ENCODE data around the gene SMIM20. TPM values are rescaled to one million over a fixed set of nuclear protein-coding genes. Genes with fewer than 3 reads are reported as not detected.

The SMIM20 gene
- total RNA-seq, 1 experiment from 2014 or later, result 20.1 TPM

- TF ChIP-seq, protein P1, sequence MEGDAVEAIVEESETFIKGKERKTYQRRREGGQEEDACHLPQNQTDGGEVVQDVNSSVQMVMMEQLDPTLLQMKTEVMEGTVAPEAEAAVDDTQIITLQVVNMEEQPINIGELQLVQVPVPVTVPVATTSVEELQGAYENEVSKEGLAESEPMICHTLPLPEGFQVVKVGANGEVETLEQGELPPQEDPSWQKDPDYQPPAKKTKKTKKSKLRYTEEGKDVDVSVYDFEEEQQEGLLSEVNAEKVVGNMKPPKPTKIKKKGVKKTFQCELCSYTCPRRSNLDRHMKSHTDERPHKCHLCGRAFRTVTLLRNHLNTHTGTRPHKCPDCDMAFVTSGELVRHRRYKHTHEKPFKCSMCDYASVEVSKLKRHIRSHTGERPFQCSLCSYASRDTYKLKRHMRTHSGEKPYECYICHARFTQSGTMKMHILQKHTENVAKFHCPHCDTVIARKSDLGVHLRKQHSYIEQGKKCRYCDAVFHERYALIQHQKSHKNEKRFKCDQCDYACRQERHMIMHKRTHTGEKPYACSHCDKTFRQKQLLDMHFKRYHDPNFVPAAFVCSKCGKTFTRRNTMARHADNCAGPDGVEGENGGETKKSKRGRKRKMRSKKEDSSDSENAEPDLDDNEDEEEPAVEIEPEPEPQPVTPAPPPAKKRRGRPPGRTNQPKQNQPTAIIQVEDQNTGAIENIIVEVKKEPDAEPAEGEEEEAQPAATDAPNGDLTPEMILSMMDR (IDR thresholded peaks at IDR 0.05; ENCODE audit: insufficient read depth in 1 of 2, low read depth in 1 of 2, low read length in 1 of 2, severe bottlenecking in 1 of 2, unreplicated experiment in 1 of 2), result no peak
- H3K27me3 Mint-ChIP-seq (ENCODE audit: insufficient read depth, unreplicated experiment), result no peaks in the 10 kb centered on the region
- intact Hi-C loops (cut with micrococcal nuclease; ENCODE audit: unreplicated experiment), result no loop called here
- POLR2A ChIA-PET, result no interaction called here
- no peaks in the 10 kb centered on the region for H3K9me3 Mint-ChIP-seq (ENCODE audit: unreplicated experiment)
- H3K27me3 ChIP-seq (replicated peaks; ENCODE audit: control insufficient read depth, insufficient read depth, low read length), result no peaks in the 10 kb centered on the region
- no TSS peak for BruUV-seq (replicated peaks)
- H3K36me3 ChIP-seq (ENCODE audit: control insufficient read depth, insufficient read depth, low read length), result no peaks in the 10 kb centered on the region
- no peaks in the 10 kb centered on the region for H3K4me1 ChIP-seq
- CTCF ChIA-PET, result no interaction called here
- H3K27ac Mint-ChIP-seq (ENCODE audit: unreplicated experiment), result no peak overlapping the region
- no peaks in the 10 kb centered on the region for H3K36me3 Mint-ChIP-seq (ENCODE audit: insufficient read depth, unreplicated experiment)
- H3K4me3 Mint-ChIP-seq (ENCODE audit: unreplicated experiment), result no peak overlapping the region
- H3K9me3 ChIP-seq, result no peaks in the 10 kb centered on the region
- no peak for DNase-seq
- H3K4me3 ChIP-seq (ENCODE audit: low read depth, low read length), result no peak overlapping the region
- no peaks in the 10 kb centered on the region for H3K4me1 Mint-ChIP-seq (ENCODE audit: low read depth, unreplicated experiment)
Measured at GRCh38 chr4:25930731-25931354, 16.8 kb downstream of the SMIM20 start.

DNA sequence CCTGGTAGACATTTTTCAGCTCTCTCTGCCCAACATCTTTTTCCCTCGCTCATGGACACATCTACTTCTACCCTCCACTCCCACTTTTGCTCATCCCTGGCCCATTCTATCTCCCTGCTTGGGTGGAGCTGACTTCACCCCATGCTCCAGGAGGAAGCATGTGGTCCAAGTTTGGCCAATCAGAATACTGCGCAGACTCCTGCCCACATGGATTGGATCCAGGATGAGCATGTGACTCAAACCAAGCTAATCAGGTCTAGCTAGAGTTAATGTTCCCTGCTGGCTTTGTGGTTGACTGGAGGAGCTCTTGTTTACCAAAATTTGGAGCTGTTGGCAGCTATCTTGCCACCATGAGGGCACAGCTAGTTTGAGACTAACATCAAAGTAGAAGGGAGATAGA, 22.7 kb downstream of the SMIM20 start:
- no peaks in the 10 kb centered on the region for H3K36me3 Mint-ChIP-seq (ENCODE audit: insufficient read depth, unreplicated experiment)
- 0 out of 2 replicates have a peak, but pooled peaks cover 5% of the 10 kb centered on the region for H3K4me1 ChIP-seq
- H3K4me3 ChIP-seq (ENCODE audit: low read depth, low read length), result no peak overlapping the region
- H3K9me3 ChIP-seq, result no peaks in the 10 kb centered on the region
- no peaks in the 10 kb centered on the region for H3K36me3 ChIP-seq (ENCODE audit: control insufficient read depth, insufficient read depth, low read length)
- peaks cover 7% of the 10 kb centered on the region for H3K4me1 Mint-ChIP-seq (ENCODE audit: low read depth, unreplicated experiment)
- H3K27ac Mint-ChIP-seq (ENCODE audit: unreplicated experiment), result no peak overlapping the region
- ChIA-PET POLR2A (no interaction called here), CTCF (no interaction called here)
- H3K27me3 ChIP-seq (replicated peaks; ENCODE audit: control insufficient read depth, insufficient read depth, low read length), result no peaks in the 10 kb centered on the region
- H3K9me3 Mint-ChIP-seq (ENCODE audit: unreplicated experiment), result no peaks in the 10 kb centered on the region
- H3K27me3 Mint-ChIP-seq (ENCODE audit: insufficient read depth, unreplicated experiment), result no peaks in the 10 kb centered on the region
- no peak for DNase-seq
- no TSS peak for BruUV-seq (replicated peaks)
- TF ChIP-seq, protein P1 (IDR thresholded peaks at IDR 0.05; ENCODE audit: insufficient read depth in 1 of 2, low read depth in 1 of 2, low read length in 1 of 2, severe bottlenecking in 1 of 2, unreplicated experiment in 1 of 2), result no peak
- no peak overlapping the region for H3K4me3 Mint-ChIP-seq (ENCODE audit: unreplicated experiment)
- intact Hi-C loops (cut with micrococcal nuclease; ENCODE audit: unreplicated experiment), result no loop called here

DNA sequence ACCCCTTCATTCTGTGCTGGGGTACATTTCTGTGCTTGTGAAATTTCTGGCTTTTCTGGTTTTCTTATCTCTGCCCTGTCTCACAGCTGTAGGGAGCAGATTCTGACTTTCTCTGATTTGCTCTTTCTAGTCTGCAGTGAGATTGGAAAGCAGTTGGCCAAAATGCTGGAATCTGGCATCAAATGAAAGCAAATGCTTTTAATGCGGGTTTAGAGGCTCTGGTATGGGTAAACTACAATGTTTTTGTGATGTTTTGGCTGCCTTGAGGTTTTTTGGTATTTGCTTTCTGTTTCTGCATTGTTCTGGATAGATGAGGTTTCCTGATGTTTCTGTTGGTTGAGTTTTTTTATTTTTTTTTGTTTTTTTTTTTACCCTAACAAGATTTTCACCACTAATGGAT, 23.8 kb downstream of the SMIM20 start:
- Mint-ChIP-seq H3K4me1 (ENCODE audit: low read depth, unreplicated experiment) (peaks cover 7% of the 10 kb centered on the region), H3K9me3 (ENCODE audit: unreplicated experiment) (no peaks in the 10 kb centered on the region), H3K36me3 (ENCODE audit: insufficient read depth, unreplicated experiment) (no peaks in the 10 kb centered on the region), H3K27me3 (ENCODE audit: insufficient read depth, unreplicated experiment) (no peaks in the 10 kb centered on the region), H3K4me3 (ENCODE audit: unreplicated experiment) (no peak overlapping the region), H3K27ac (ENCODE audit: unreplicated experiment) (no peak overlapping the region)
- no TSS peak for BruUV-seq (replicated peaks)
- intact Hi-C loops (cut with micrococcal nuclease; ENCODE audit: unreplicated experiment), result no loop called here
- TF ChIP-seq, protein P1 (IDR thresholded peaks at IDR 0.05; ENCODE audit: insufficient read depth in 1 of 2, low read depth in 1 of 2, low read length in 1 of 2, severe bottlenecking in 1 of 2, unreplicated experiment in 1 of 2), result no peak
- Histone ChIP-seq H3K4me1 (0 out of 2 replicates have a peak, but pooled peaks cover 5% of the 10 kb centered on the region), H3K27me3 (replicated peaks; ENCODE audit: control insufficient read depth, insufficient read depth, low read length) (no peaks in the 10 kb centered on the region), H3K36me3 (ENCODE audit: control insufficient read depth, insufficient read depth, low read length) (no peaks in the 10 kb centered on the region), H3K4me3 (ENCODE audit: low read depth, low read length) (no peak overlapping the region), H3K9me3 (no peaks in the 10 kb centered on the region)
- DNase-seq, result no peak
- ChIA-PET CTCF (no interaction called here), POLR2A (no interaction called here)
